Measurements from ENCODE around the gene DMXL2.

Gene DMXL2

GRCh38 chr15:51491941-51492340 is 130.6 kb downstream of the DMXL2 start:
- TF ChIP-seq, protein P1, sequence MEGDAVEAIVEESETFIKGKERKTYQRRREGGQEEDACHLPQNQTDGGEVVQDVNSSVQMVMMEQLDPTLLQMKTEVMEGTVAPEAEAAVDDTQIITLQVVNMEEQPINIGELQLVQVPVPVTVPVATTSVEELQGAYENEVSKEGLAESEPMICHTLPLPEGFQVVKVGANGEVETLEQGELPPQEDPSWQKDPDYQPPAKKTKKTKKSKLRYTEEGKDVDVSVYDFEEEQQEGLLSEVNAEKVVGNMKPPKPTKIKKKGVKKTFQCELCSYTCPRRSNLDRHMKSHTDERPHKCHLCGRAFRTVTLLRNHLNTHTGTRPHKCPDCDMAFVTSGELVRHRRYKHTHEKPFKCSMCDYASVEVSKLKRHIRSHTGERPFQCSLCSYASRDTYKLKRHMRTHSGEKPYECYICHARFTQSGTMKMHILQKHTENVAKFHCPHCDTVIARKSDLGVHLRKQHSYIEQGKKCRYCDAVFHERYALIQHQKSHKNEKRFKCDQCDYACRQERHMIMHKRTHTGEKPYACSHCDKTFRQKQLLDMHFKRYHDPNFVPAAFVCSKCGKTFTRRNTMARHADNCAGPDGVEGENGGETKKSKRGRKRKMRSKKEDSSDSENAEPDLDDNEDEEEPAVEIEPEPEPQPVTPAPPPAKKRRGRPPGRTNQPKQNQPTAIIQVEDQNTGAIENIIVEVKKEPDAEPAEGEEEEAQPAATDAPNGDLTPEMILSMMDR (conservative IDR thresholded peaks at IDR 0.05; ENCODE audit: low read length) = no peak
- no peak for DNase-seq (ENCODE audit: low read depth)
- H3K4me3 ChIP-seq (ENCODE audit: low read length) = no peak overlapping the region

DNA sequence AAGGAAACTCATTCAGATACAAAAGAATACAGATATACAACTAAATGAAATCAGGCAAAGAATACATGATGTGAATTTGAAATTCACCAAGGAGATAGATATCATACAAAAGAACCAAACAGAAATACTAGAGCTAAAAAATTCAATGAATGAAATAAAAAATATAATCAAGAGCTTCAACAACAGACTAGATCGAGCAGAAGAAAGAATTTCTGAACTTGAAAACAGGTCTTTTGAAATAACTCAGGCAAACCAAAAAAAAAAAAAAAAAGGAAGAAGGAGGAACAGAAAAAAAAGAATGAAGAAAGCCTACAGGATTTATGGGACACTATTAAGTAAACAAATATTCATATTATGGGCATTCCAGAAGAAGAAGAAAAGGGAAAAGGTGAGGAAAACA is 137.8 kb downstream of the DMXL2 start:
- TF ChIP-seq, protein P1 (conservative IDR thresholded peaks at IDR 0.05; ENCODE audit: low read length) = no peak

DNA sequence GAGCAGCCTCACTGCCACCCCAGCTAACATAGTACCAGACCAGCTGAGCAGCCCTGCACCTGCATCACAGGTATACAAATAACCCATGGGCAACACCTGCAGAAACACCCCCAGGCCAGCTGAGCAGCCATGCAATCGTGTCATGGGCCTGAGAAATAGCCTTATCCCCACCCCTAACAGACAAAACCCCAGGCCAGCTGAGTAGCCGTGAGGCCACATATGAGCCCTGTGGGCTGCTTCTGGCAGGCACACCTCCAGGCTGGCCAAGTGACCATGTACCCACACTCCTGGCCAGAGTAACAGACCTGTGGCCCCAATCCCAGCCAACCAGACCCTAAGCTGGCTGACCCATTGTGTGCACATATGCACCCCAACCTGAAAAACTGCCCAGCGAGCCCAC is 138.6 kb downstream of the DMXL2 start:
- TF ChIP-seq, protein P1 (conservative IDR thresholded peaks at IDR 0.05; ENCODE audit: low read length) = no peak
- H3K4me3 ChIP-seq (ENCODE audit: low read length) = no peak overlapping the region
- DNase-seq (ENCODE audit: low read depth) = no peak

More for the DNA sequence above, 137.8 kb downstream of the DMXL2 start:
- DNase-seq (ENCODE audit: low read depth) = no peak
- H3K4me3 ChIP-seq (ENCODE audit: low read length) = no peak overlapping the region

- no peak overlapping the region for H3K4me3 ChIP-seq (ENCODE audit: low read length)
- TF ChIP-seq, protein P1 (conservative IDR thresholded peaks at IDR 0.05; ENCODE audit: low read length) = no peak
- no peak for DNase-seq (ENCODE audit: low read depth)
Observed at GRCh38 chr15:51483520-51483919, 139.1 kb downstream of the DMXL2 start.

DNA sequence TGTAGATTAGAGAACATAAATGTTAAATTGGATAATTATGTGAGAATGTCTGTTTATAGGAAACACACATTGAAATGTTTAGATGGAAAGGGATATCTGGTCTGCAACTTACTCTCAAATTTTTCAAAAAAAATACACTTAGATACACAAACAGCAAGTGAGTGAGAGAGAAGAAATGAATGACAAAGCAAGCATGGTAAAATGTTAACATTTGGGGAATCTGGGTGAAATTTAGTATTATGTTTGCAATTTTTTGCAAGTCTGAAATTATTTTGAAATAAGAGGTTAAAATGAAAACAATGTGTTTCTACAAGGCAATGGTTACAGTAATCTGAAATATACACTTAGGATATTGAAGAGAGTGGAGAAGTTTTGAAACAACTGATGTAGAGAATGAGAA is 146.8 kb downstream of the DMXL2 start:
- no peak for DNase-seq (ENCODE audit: low read depth)
- TF ChIP-seq, protein P1 (conservative IDR thresholded peaks at IDR 0.05; ENCODE audit: low read length) = no peak
- no peak overlapping the region for H3K4me3 ChIP-seq (ENCODE audit: low read length)

DNA sequence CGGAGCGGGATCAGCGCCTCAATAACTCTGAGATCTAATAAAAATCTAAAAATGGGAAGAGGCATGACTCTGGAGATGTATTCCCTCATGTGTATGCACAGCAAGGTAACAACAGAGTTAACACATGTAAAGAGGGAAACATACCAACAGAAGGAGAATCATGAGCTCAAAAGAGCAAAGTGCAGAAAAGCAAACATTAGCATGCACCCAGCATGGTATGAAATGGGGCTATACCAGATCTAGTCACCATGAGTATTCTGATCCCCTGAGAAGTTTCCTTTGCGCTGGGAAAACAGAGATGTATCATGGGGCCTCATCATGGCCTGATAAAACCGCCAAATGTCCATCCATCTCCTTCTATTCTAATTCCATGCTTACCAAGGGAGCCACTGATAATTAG is 152.1 kb downstream of the DMXL2 start:
- TF ChIP-seq, protein P1 (conservative IDR thresholded peaks at IDR 0.05; ENCODE audit: low read length) = no peak
- no peak for DNase-seq (ENCODE audit: low read depth)

GRCh38 chr15:51460796-51461195 is 161.8 kb downstream of the DMXL2 start:
- DNase-seq (ENCODE audit: low read depth) = peak; percentile 68
- TF ChIP-seq, protein P1 (conservative IDR thresholded peaks at IDR 0.05; ENCODE audit: low read length) = no peak

More for the DNA sequence above, 152.1 kb downstream of the DMXL2 start:
- H3K4me3 ChIP-seq (ENCODE audit: low read length) = no peak overlapping the region

More at GRCh38 chr15:51460796-51461195, 161.8 kb downstream of the DMXL2 start:
- no peak overlapping the region for H3K4me3 ChIP-seq (ENCODE audit: low read length)

Data from AG10803 (cell line).